Measurements from ENCODE around the gene BMP6. TPM values are rescaled to one million over a fixed set of nuclear protein-coding genes. Genes with fewer than 3 reads are reported as not detected.

Gene BMP6
- total RNA-seq, 1 experiment from 2014 or later, result 1.6 TPM

- TF ChIP-seq JUND (IDR thresholded peaks at IDR 0.05) (no peak), POLR2A (IDR thresholded peaks at IDR 0.05; ENCODE audit: borderline replicate concordance, extremely low read depth, insufficient read depth, insufficient read length) (no peak), ZFX (IDR thresholded peaks at IDR 0.05) (no peak), ZBTB33 (IDR thresholded peaks at IDR 0.05; ENCODE audit: extremely low read depth, insufficient replicate concordance, low read length) (no peak)
These were observed 40.6 kb upstream of the BMP6 start (continued) for GRCh38 chr6:7685276-7685675.

GRCh38 chr6:7687145-7688111 is 38.5 kb upstream of the BMP6 start:
- no peak overlapping the region for H3K4me3 ChIP-seq (replicated peaks in 1 of 2; ENCODE audit: low read depth in 1 of 2, low read length in 2 of 2)
- ATAC-seq, result no peak
- TF ChIP-seq CEBPB (IDR thresholded peaks at IDR 0.05; ENCODE audit: low read depth) (no peak), ELF1 (IDR thresholded peaks at IDR 0.05; ENCODE audit: borderline replicate concordance, low read depth) (no peak), CTCF (IDR thresholded peaks at IDR 0.05 in 2 of 3, conservative IDR thresholded peaks at IDR 0.05 in 1 of 3; ENCODE audit: borderline replicate concordance in 1 of 3, insufficient read depth in 1 of 3, low read depth in 2 of 3, low read length in 2 of 3) (no peak), POLR2A (IDR thresholded peaks at IDR 0.05; ENCODE audit: borderline replicate concordance, extremely low read depth, insufficient read depth, insufficient read length) (no peak), SP1 (IDR thresholded peaks at IDR 0.05; ENCODE audit: low read depth) (no peak), SIN3A (IDR thresholded peaks at IDR 0.05; ENCODE audit: low read depth) (no peak), EZH2phosphoT487 (IDR thresholded peaks at IDR 0.05; ENCODE audit: borderline replicate concordance) (no peak), EGR1 (IDR thresholded peaks at IDR 0.05; ENCODE audit: low read depth) (no peak), ZBTB33 (IDR thresholded peaks at IDR 0.05; ENCODE audit: extremely low read depth, insufficient replicate concordance, low read length) (no peak), YY1 (IDR thresholded peaks at IDR 0.05; ENCODE audit: extremely low read depth, insufficient replicate concordance, low read depth, low read length) (no peak), POLR2AphosphoS5 (IDR thresholded peaks at IDR 0.05; ENCODE audit: low read depth, low read length) (no peak)
- no peak for DNase-seq (ENCODE audit: low read depth, low spot score)
- H3K4me2 ChIP-seq (ENCODE audit: low read length), result no peak overlapping the region
- H3K4me1 ChIP-seq (ENCODE audit: control insufficient read depth in 1 of 2, insufficient read depth in 2 of 2, low read length in 2 of 2), result peaks cover 14 to 23% of the 10 kb centered on the region in 2 experiments
- H3K27ac ChIP-seq (ENCODE audit: low read depth, low read length), result no peak overlapping the region
- intact Hi-C loops (cut with micrococcal nuclease), result no loop called here
- H3K9me2 ChIP-seq (ENCODE audit: insufficient read depth), result no peaks in the 10 kb centered on the region
- no peaks in the 10 kb centered on the region for H4K20me1 ChIP-seq (ENCODE audit: insufficient read depth)
- H3K79me2 ChIP-seq (ENCODE audit: insufficient read depth, low read length), result no peaks in the 10 kb centered on the region
- ChIA-PET POLR2A (no interaction called here), CTCF (no interaction called here), RAD21 (ENCODE audit: low non-redundant PET in 1 of 2, low total read pairs in 2 of 2, uncharacterized antibody in 2 of 2, unreplicated experiment in 2 of 2) (no interaction called here)
- no peaks in the 10 kb centered on the region for H3K36me3 ChIP-seq (ENCODE audit: control insufficient read depth in 1 of 2, insufficient read depth in 2 of 2, low read length in 2 of 2)
- BruUV-seq (replicated peaks), result no TSS peak
- no peaks in the 10 kb centered on the region for H3K27me3 ChIP-seq (ENCODE audit: insufficient read depth, low read length)
- no peak overlapping the region for H2AFZ ChIP-seq (ENCODE audit: low read depth, low read length, poor library complexity, severe bottlenecking)
- no peaks in the 10 kb centered on the region for H3K9me3 ChIP-seq (ENCODE audit: control insufficient read depth in 1 of 2, insufficient read depth in 1 of 2, low read depth in 1 of 2, low read length in 2 of 2)
- no peak overlapping the region for H3K9ac ChIP-seq (ENCODE audit: low read length)

All from HCT116 (cell line).